ENCODE measurements around the gene ACBD5. TPM values are rescaled to one million over a fixed set of nuclear protein-coding genes. Genes with fewer than 3 reads are reported as not detected.

Gene ACBD5
- total and polyA plus RNA-seq, 2 donors: 13.6 to 14.8 TPM

GRCh38 chr10:27225642-27226257 lies 14.8 kb downstream of the ACBD5 start:
- Histone ChIP-seq H3K36me3 (ENCODE audit: control insufficient read depth in 2 of 2, insufficient read depth in 2 of 2, low read length in 1 of 2) (peaks cover 18 to 21% of the 10 kb centered on the region in 2 donors), H3K27ac (ENCODE audit: low read depth in 1 of 2, low read length in 1 of 2) (no peak overlapping the region), H3K9me3 (ENCODE audit: control insufficient read depth in 2 of 2, insufficient read depth in 1 of 2, low read length in 1 of 2) (no peaks in the 10 kb centered on the region), H3K4me3 (ENCODE audit: low read length in 2 of 2) (no peak overlapping the region), H3K27me3 (ENCODE audit: control insufficient read depth in 2 of 2, insufficient read depth in 1 of 2, low read length in 1 of 2) (no peaks in the 10 kb centered on the region), H3K4me1 (ENCODE audit: control insufficient read depth in 2 of 2, insufficient read depth in 2 of 2, low read length in 2 of 2) (no peaks in the 10 kb centered on the region)
- 64% methylated on average over 3 of the region's 3 CpGs for WGBS
- DNase-seq (ENCODE audit: low read depth in 6 of 9, low spot score in 9 of 9): no peak

DNA sequence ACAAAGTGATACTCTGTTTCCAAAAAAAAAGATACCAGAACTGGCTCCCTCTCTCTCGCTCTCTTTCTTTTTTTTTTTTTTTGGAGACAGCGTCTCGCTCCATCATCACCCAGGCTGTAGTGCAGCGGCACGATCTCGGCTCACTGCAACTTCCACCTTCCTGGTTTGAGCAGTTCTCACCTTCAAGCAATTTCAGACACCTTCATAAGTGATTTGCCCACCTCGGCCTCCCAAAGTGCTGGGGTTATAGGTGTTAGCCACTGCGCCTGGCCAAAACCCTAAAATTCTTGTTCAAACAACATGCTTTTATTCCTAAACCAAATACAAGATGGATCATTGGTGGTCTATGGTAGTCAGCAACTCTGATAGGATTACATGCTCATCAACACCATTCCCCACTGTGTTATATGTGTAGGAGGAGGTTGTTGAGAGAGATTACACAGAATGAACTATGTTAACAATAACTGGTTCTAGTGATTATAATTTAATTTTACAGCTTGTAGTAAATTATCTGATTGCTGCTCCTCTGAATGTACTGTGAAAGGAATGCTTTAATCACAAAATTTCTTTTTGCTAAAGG lies 15.5 kb downstream of the ACBD5 start:
- Histone ChIP-seq H3K27ac (ENCODE audit: low read depth in 1 of 2, low read length in 1 of 2) (no peak overlapping the region), H3K4me3 (ENCODE audit: low read length in 2 of 2) (no peak overlapping the region), H3K36me3 (ENCODE audit: control insufficient read depth in 2 of 2, insufficient read depth in 2 of 2, low read length in 1 of 2) (peaks cover 14 to 21% of the 10 kb centered on the region in 2 donors), H3K27me3 (ENCODE audit: control insufficient read depth in 2 of 2, insufficient read depth in 1 of 2, low read length in 1 of 2) (no peaks in the 10 kb centered on the region), H3K4me1 (ENCODE audit: control insufficient read depth in 2 of 2, insufficient read depth in 2 of 2, low read length in 2 of 2) (no peaks in the 10 kb centered on the region), H3K9me3 (ENCODE audit: control insufficient read depth in 2 of 2, insufficient read depth in 1 of 2, low read length in 1 of 2) (no peaks in the 10 kb centered on the region)
- no peak for DNase-seq (ENCODE audit: low read depth in 6 of 9, low spot score in 9 of 9)
- 87% methylated on average over 8 of the region's 8 CpGs for WGBS

DNA sequence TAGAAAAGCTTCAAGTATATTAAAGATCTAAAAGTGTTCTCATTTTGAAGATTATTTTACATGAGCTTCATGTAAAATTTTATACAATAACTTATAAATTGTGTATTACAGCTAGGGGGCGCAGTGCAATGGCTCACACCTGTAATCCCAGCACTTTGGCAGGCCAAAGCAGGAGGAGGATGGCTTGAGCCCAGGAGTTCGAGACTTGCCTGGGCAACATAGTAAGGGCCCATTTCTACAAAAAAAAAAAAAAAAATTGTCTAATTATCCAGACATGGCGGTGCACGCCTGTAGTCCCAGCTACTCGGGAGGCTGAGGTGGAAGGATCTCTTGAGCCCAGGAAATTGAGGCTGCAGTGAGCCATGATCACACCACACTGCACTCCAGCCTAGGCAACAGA lies 16.6 kb downstream of the ACBD5 start:
- 91% methylated on average over 5 of the region's 5 CpGs for WGBS
- H3K27ac ChIP-seq (ENCODE audit: low read depth in 1 of 2, low read length in 1 of 2): no peak overlapping the region
- peak in 7 of 9 donors; percentile 5 to 56 (median 15) for DNase-seq (ENCODE audit: low read depth in 6 of 9, low spot score in 9 of 9)
- H3K4me3 ChIP-seq (ENCODE audit: low read length in 2 of 2): no peak overlapping the region
- H3K36me3 ChIP-seq (ENCODE audit: control insufficient read depth in 2 of 2, insufficient read depth in 2 of 2, low read length in 1 of 2): peaks cover 19 to 21% of the 10 kb centered on the region in 2 donors
- no peaks in the 10 kb centered on the region for H3K9me3 ChIP-seq (ENCODE audit: control insufficient read depth in 2 of 2, insufficient read depth in 1 of 2, low read length in 1 of 2)
- no peaks in the 10 kb centered on the region for H3K27me3 ChIP-seq (ENCODE audit: control insufficient read depth in 2 of 2, insufficient read depth in 1 of 2, low read length in 1 of 2)
- H3K4me1 ChIP-seq (ENCODE audit: control insufficient read depth in 2 of 2, insufficient read depth in 2 of 2, low read length in 2 of 2): no peaks in the 10 kb centered on the region

DNA sequence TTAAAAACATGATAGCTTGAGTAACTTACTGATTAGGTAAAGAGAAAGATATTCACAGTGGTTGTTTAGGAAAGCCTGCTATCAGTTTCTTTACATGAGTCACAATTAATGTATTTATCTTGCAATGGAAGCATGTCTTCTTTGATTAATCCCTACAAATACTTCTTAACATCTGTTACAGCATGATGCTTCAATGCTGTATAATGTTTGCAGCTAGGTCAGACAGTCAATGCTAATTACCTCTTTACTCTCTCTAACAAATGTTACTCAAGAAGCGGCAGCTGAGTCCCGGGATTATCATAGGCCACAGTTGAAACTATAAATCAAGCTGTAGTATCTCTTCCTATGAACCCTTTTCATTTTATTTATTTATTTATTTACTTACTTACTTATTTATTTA lies 33.2 kb downstream of the ACBD5 start:
- no peaks in the 10 kb centered on the region for H3K9me3 ChIP-seq (ENCODE audit: control insufficient read depth in 2 of 2, insufficient read depth in 1 of 2, low read length in 1 of 2)
- DNase-seq (ENCODE audit: low read depth in 6 of 9, low spot score in 9 of 9): no peak
- WGBS: 98% methylated on average over 2 of the region's 2 CpGs
- peaks cover 37 to 51% of the 10 kb centered on the region in 2 donors for H3K36me3 ChIP-seq (ENCODE audit: control insufficient read depth in 2 of 2, insufficient read depth in 2 of 2, low read length in 1 of 2)
- H3K27me3 ChIP-seq (ENCODE audit: control insufficient read depth in 2 of 2, insufficient read depth in 1 of 2, low read length in 1 of 2): no peaks in the 10 kb centered on the region
- no peaks in the 10 kb centered on the region for H3K4me1 ChIP-seq (ENCODE audit: control insufficient read depth in 2 of 2, insufficient read depth in 2 of 2, low read length in 2 of 2)
- H3K27ac ChIP-seq (ENCODE audit: low read depth in 1 of 2, low read length in 1 of 2): no peak overlapping the region
- no peak overlapping the region for H3K4me3 ChIP-seq (ENCODE audit: low read length in 2 of 2)

GRCh38 chr10:27203806-27204205 lies 36.8 kb downstream of the ACBD5 start:
- Histone ChIP-seq H3K4me3 (ENCODE audit: low read length in 2 of 2) (no peak overlapping the region), H3K27ac (ENCODE audit: low read depth in 1 of 2, low read length in 1 of 2) (no peak overlapping the region), H3K9me3 (ENCODE audit: control insufficient read depth in 2 of 2, insufficient read depth in 1 of 2, low read length in 1 of 2) (no peaks in the 10 kb centered on the region), H3K27me3 (ENCODE audit: control insufficient read depth in 2 of 2, insufficient read depth in 1 of 2, low read length in 1 of 2) (no peaks in the 10 kb centered on the region), H3K36me3 (ENCODE audit: control insufficient read depth in 2 of 2, insufficient read depth in 2 of 2, low read length in 1 of 2) (peaks cover 31 to 46% of the 10 kb centered on the region in 2 donors), H3K4me1 (ENCODE audit: control insufficient read depth in 2 of 2, insufficient read depth in 2 of 2, low read length in 2 of 2) (no peaks in the 10 kb centered on the region)
- WGBS: 89% methylated on average over 5 of the region's 5 CpGs
- no peak for DNase-seq (ENCODE audit: low read depth in 6 of 9, low spot score in 9 of 9)

DNA sequence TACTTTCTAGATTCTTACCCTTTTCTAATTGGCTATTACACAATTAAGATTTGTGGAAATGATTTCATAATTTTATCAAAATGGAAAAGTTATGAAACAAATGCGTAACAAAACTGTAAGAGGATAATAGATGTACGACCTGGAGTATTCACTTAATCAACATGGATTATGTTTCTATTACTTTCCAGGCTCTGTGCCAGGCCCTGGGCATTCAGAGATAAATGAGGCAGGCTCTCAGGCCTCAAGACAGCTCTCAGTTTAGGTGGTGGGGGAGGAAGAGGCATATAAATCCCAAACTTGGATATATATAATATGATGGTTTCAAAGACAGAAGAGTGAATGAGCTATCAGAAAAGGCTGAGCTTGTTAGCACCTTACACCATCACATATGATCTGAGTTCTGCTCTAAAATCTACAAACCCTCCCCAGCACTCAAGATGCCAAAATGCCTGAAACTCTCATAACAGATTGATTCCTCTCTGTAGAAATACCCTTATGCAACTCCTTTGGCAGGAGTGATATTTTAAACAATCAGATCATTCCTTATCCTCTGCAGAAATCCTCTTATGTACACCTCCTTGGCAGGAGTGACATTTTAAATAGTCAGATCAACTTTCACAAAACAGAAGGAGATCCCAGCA lies 42.5 kb downstream of the ACBD5 start:
- no peak overlapping the region for H3K4me3 ChIP-seq (ENCODE audit: low read length in 2 of 2)
- no peaks in the 10 kb centered on the region for H3K9me3 ChIP-seq (ENCODE audit: control insufficient read depth in 2 of 2, insufficient read depth in 1 of 2, low read length in 1 of 2)
- no peaks in the 10 kb centered on the region for H3K27me3 ChIP-seq (ENCODE audit: control insufficient read depth in 2 of 2, insufficient read depth in 1 of 2, low read length in 1 of 2)
- no peak for DNase-seq (ENCODE audit: low read depth in 6 of 9, low spot score in 9 of 9)
- H3K27ac ChIP-seq (ENCODE audit: low read depth in 1 of 2, low read length in 1 of 2): no peak overlapping the region
- H3K36me3 ChIP-seq (ENCODE audit: control insufficient read depth in 2 of 2, insufficient read depth in 2 of 2, low read length in 1 of 2): peaks cover 15 to 19% of the 10 kb centered on the region in 2 donors
- WGBS: 94% methylated on average over 2 of the region's 2 CpGs
- H3K4me1 ChIP-seq (ENCODE audit: control insufficient read depth in 2 of 2, insufficient read depth in 2 of 2, low read length in 2 of 2): no peaks in the 10 kb centered on the region

DNA sequence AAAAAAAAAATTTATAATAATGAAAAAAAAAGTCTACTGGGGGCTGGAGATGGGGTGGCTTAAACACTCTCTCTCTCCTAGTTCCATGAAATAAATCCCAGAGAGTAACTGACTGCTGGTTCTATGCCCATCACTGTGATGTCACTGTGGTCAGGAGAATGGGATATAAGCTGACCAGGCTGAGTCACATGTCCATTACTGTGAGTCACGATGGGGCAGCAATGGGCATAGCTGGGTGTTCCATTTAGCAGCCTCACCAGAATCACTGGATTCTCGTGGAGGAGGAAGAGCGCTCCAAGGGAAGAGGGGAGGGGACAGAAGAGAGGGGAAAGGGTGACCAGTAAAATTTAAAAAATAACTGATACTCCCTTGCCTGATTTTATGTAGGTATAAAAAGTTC lies 48.3 kb downstream of the ACBD5 start:
- Histone ChIP-seq H3K4me1 (ENCODE audit: control insufficient read depth in 2 of 2, insufficient read depth in 2 of 2, low read length in 2 of 2) (no peaks in the 10 kb centered on the region), H3K27me3 (ENCODE audit: control insufficient read depth in 2 of 2, insufficient read depth in 1 of 2, low read length in 1 of 2) (no peaks in the 10 kb centered on the region), H3K4me3 (ENCODE audit: low read length in 2 of 2) (no peak overlapping the region), H3K9me3 (ENCODE audit: control insufficient read depth in 2 of 2, insufficient read depth in 1 of 2, low read length in 1 of 2) (no peaks in the 10 kb centered on the region), H3K36me3 (ENCODE audit: control insufficient read depth in 2 of 2, insufficient read depth in 2 of 2, low read length in 1 of 2) (peaks cover 6 to 8% of the 10 kb centered on the region in 2 donors), H3K27ac (ENCODE audit: low read depth in 1 of 2, low read length in 1 of 2) (no peak overlapping the region)
- 98% methylated on average over 3 of the region's 3 CpGs for WGBS
- DNase-seq (ENCODE audit: low read depth in 6 of 9, low spot score in 9 of 9): no peak

GRCh38 chr10:27190508-27190907 lies 50.1 kb downstream of the ACBD5 start:
- H3K9me3 ChIP-seq (ENCODE audit: control insufficient read depth in 2 of 2, insufficient read depth in 1 of 2, low read length in 1 of 2): no peaks in the 10 kb centered on the region
- H3K4me3 ChIP-seq (ENCODE audit: low read length in 2 of 2): no peak overlapping the region
- H3K36me3 ChIP-seq (ENCODE audit: control insufficient read depth in 2 of 2, insufficient read depth in 2 of 2, low read length in 1 of 2): peaks cover 8% of the 10 kb centered on the region in 2 donors
- WGBS: 98% methylated on average over 2 of the region's 2 CpGs
- H3K27me3 ChIP-seq (ENCODE audit: control insufficient read depth in 2 of 2, insufficient read depth in 1 of 2, low read length in 1 of 2): no peaks in the 10 kb centered on the region
- DNase-seq (ENCODE audit: low read depth in 6 of 9, low spot score in 9 of 9): no peak
- no peak overlapping the region for H3K27ac ChIP-seq (ENCODE audit: low read depth in 1 of 2, low read length in 1 of 2)
- H3K4me1 ChIP-seq (ENCODE audit: control insufficient read depth in 2 of 2, insufficient read depth in 2 of 2, low read length in 2 of 2): no peaks in the 10 kb centered on the region

GRCh38 chr10:27188897-27189296 lies 51.7 kb downstream of the ACBD5 start:
- no peak for DNase-seq (ENCODE audit: low read depth in 6 of 9, low spot score in 9 of 9)
- Histone ChIP-seq H3K27me3 (ENCODE audit: control insufficient read depth in 2 of 2, insufficient read depth in 1 of 2, low read length in 1 of 2) (no peaks in the 10 kb centered on the region), H3K4me1 (ENCODE audit: control insufficient read depth in 2 of 2, insufficient read depth in 2 of 2, low read length in 2 of 2) (no peaks in the 10 kb centered on the region)

More at GRCh38 chr10:27188897-27189296, 51.7 kb downstream of the ACBD5 start:
- peaks cover 13 to 17% of the 10 kb centered on the region in 2 donors for H3K36me3 ChIP-seq (ENCODE audit: control insufficient read depth in 2 of 2, insufficient read depth in 2 of 2, low read length in 1 of 2)
- no peaks in the 10 kb centered on the region for H3K9me3 ChIP-seq (ENCODE audit: control insufficient read depth in 2 of 2, insufficient read depth in 1 of 2, low read length in 1 of 2)
- WGBS: over 99% methylated on average over 4 of the region's 4 CpGs
- no peak overlapping the region for H3K4me3 ChIP-seq (ENCODE audit: low read length in 2 of 2)
- no peak overlapping the region for H3K27ac ChIP-seq (ENCODE audit: low read depth in 1 of 2, low read length in 1 of 2)

Data from thymus (tissue), 11 donors.